Body of pancreas (tissue), 4 donors: ENCODE measurements around the gene CPLX3.

Experiments
- CTCF ChIP-seq, 7 experiments: fragments of 450-650 bp in 4 of 7; fragments of 200-600 bp in 3 of 7; sonication (generic) in 3 of 7; IDR thresholded peaks; one replicate each; pipeline ENCODE4 v1.5.1; 2016 to 2019; ENCODE audit warnings: antibody characterized with exemption in 7 of 7
- POLR2A ChIP-seq, 3 donors: fragments of 450-650 bp; IDR thresholded peaks; one replicate each; pipeline ENCODE4 v1.6.1; 2016; ENCODE audit warnings: antibody characterized with exemption in 3 of 3, mild to moderate bottlenecking in 2 of 3

GRCh38 chr15:74789171-74789631, 37.2 kb upstream of the CPLX3 start:
- TF ChIP-seq CTCF (IDR thresholded peaks at IDR 0.05) (no peak), POLR2A (IDR thresholded peaks at IDR 0.05) (no peak)
